Mammary epithelial cell (primary cell): ENCODE measurements around the gene DBI.

Source experiments
- EZH2 ChIP-seq: IDR thresholded peaks from 2 replicates; pipeline ENCODE4 v1.6.1; 2012; ENCODE audit warnings: low read length, inconsistent platforms, borderline replicate concordance
- TF ChIP-seq, protein P1 (sequence below), 2 donors: IDR thresholded peaks in 1 of 2; conservative IDR thresholded peaks in 1 of 2; 2 replicates each; pipeline ENCODE4 v1.5.1; 2011 to 2012; ENCODE audit warnings: inconsistent platforms in 2 of 2, low read length in 2 of 2, mild to moderate bottlenecking in 2 of 2, control low read depth in 1 of 2, low read depth in 1 of 2; ENCODE audit not compliant: insufficient read depth in 1 of 2; ENCODE audit errors: extremely low read depth in 1 of 2

DNA sequence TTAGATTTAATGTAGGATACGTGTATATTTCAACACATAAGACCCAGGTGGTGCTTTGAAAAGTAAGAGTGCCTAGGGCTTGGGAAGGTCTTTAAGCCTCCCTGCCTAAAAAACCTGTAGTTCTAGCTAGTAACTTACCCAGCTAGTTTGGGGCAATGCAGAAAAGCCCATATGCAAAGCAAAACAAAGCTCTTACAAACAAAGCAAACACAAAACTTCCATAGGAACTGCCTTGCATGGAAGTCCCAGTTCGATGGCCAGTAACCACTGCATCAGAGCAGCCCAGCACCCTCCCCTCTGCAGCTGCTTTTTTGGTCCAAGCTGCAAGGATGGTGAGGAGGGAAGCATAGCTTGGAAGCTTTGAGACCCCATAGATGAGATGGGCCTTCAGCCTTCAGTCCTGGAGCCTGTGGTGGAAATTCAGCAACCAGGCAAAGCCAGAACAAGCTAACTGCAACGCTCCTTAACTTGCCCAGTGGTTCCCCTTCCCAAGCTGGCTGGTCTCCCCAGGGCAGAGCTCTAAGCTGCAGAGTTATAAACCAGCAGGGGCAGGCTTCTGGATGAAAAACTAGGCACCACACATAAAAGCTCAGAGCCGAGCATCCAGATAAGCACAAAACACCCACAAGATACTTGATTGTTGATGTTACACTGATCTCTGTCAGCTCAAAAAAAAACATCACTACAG lies 16.3 kb upstream of the DBI start:
- TF ChIP-seq, protein P1, sequence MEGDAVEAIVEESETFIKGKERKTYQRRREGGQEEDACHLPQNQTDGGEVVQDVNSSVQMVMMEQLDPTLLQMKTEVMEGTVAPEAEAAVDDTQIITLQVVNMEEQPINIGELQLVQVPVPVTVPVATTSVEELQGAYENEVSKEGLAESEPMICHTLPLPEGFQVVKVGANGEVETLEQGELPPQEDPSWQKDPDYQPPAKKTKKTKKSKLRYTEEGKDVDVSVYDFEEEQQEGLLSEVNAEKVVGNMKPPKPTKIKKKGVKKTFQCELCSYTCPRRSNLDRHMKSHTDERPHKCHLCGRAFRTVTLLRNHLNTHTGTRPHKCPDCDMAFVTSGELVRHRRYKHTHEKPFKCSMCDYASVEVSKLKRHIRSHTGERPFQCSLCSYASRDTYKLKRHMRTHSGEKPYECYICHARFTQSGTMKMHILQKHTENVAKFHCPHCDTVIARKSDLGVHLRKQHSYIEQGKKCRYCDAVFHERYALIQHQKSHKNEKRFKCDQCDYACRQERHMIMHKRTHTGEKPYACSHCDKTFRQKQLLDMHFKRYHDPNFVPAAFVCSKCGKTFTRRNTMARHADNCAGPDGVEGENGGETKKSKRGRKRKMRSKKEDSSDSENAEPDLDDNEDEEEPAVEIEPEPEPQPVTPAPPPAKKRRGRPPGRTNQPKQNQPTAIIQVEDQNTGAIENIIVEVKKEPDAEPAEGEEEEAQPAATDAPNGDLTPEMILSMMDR (conservative IDR thresholded peaks at IDR 0.05 in 1 of 2, IDR thresholded peaks at IDR 0.05 in 1 of 2; ENCODE audit: extremely low read depth in 1 of 2, insufficient read depth in 1 of 2, low read depth in 1 of 2, low read length in 2 of 2), result no peak
- no peak for TF ChIP-seq EZH2
